ENCODE results near the gene C21orf58.
A peak's percentile ranks its signal among the peaks of the same experiment; 100 is the strongest.

The C21orf58 gene

GRCh38 chr21:46325073-46325912 lies 1.6 kb upstream of the C21orf58 start:
- H3K9me3 ChIP-seq (ENCODE audit: control insufficient read depth in 2 of 2, low read length in 2 of 2) = no peaks in the 10 kb centered on the region
- H3K4me3 ChIP-seq (ENCODE audit: low read length in 2 of 2) = peak overlapping the region; percentile 77 to 85
- H3K36me3 ChIP-seq (ENCODE audit: control insufficient read depth in 2 of 2, insufficient read depth in 2 of 2, low read length in 2 of 2) = peaks cover 5 to 12% of the 10 kb centered on the region in 2 donors
- H3K9ac ChIP-seq (ENCODE audit: low read depth in 1 of 2, low read length in 2 of 2) = peak overlapping the region; percentile 56 to 80
- H3K27ac ChIP-seq (ENCODE audit: low read depth in 2 of 2, low read length in 2 of 2) = peak overlapping the region; percentile 87 to 88
- H3K4me1 ChIP-seq (ENCODE audit: control insufficient read depth in 2 of 2, insufficient read depth in 2 of 2, low read length in 2 of 2) = peaks cover 22 to 24% of the 10 kb centered on the region in 2 donors
- no peaks in the 10 kb centered on the region for H3K27me3 ChIP-seq (ENCODE audit: control insufficient read depth in 2 of 2, insufficient read depth in 2 of 2, low read length in 2 of 2)

- H3K36me3 ChIP-seq (ENCODE audit: control insufficient read depth in 2 of 2, insufficient read depth in 2 of 2, low read length in 2 of 2) = peaks cover 3 to 5% of the 10 kb centered on the region in 2 donors
- peak overlapping the region; percentile 83 to 85 for H3K9ac ChIP-seq (ENCODE audit: low read depth in 1 of 2, low read length in 2 of 2)
- peak overlapping the region; percentile 98 to 99 for H3K27ac ChIP-seq (ENCODE audit: low read depth in 2 of 2, low read length in 2 of 2)
- H3K27me3 ChIP-seq (ENCODE audit: control insufficient read depth in 2 of 2, insufficient read depth in 2 of 2, low read length in 2 of 2) = no peaks in the 10 kb centered on the region
- H3K4me3 ChIP-seq (ENCODE audit: low read length in 2 of 2) = peak overlapping the region; percentile 85 to 91
- H3K9me3 ChIP-seq (ENCODE audit: control insufficient read depth in 2 of 2, low read length in 2 of 2) = no peaks in the 10 kb centered on the region
- H3K4me1 ChIP-seq (ENCODE audit: control insufficient read depth in 2 of 2, insufficient read depth in 2 of 2, low read length in 2 of 2) = peaks cover 22 to 24% of the 10 kb centered on the region in 2 donors
Observed at GRCh38 chr21:46324390-46325072, 861 bp upstream of the C21orf58 start.

GRCh38 chr21:46323227-46323709 lies 402 bp downstream of the C21orf58 start:
- Histone ChIP-seq H3K27me3 (ENCODE audit: control insufficient read depth in 2 of 2, insufficient read depth in 2 of 2, low read length in 2 of 2) (no peaks in the 10 kb centered on the region), H3K9me3 (ENCODE audit: control insufficient read depth in 2 of 2, low read length in 2 of 2) (no peaks in the 10 kb centered on the region), H3K4me1 (ENCODE audit: control insufficient read depth in 2 of 2, insufficient read depth in 2 of 2, low read length in 2 of 2) (peaks cover 24 to 27% of the 10 kb centered on the region in 2 donors), H3K4me3 (ENCODE audit: low read length in 2 of 2) (peak overlapping the region; percentile 82), H3K27ac (ENCODE audit: low read depth in 2 of 2, low read length in 2 of 2) (peak overlapping the region; percentile 55 to 99), H3K36me3 (ENCODE audit: control insufficient read depth in 2 of 2, insufficient read depth in 2 of 2, low read length in 2 of 2) (no peaks in the 10 kb centered on the region), H3K9ac (ENCODE audit: low read depth in 1 of 2, low read length in 2 of 2) (peak overlapping the region; percentile 65 to 72)

GRCh38 chr21:46322351-46323226 lies 1.1 kb downstream of the C21orf58 start:
- peak overlapping the region; percentile 65 to 72 for H3K9ac ChIP-seq (ENCODE audit: low read depth in 1 of 2, low read length in 2 of 2)
- H3K4me1 ChIP-seq (ENCODE audit: control insufficient read depth in 2 of 2, insufficient read depth in 2 of 2, low read length in 2 of 2) = peaks cover 30 to 34% of the 10 kb centered on the region in 2 donors
- peak overlapping the region in 1 of 2 donors; percentile 99 for H3K27ac ChIP-seq (ENCODE audit: low read depth in 2 of 2, low read length in 2 of 2)
- no peaks in the 10 kb centered on the region for H3K9me3 ChIP-seq (ENCODE audit: control insufficient read depth in 2 of 2, low read length in 2 of 2)
- peak overlapping the region; percentile 82 for H3K4me3 ChIP-seq (ENCODE audit: low read length in 2 of 2)
- H3K36me3 ChIP-seq (ENCODE audit: control insufficient read depth in 2 of 2, insufficient read depth in 2 of 2, low read length in 2 of 2) = no peaks in the 10 kb centered on the region
- no peaks in the 10 kb centered on the region for H3K27me3 ChIP-seq (ENCODE audit: control insufficient read depth in 2 of 2, insufficient read depth in 2 of 2, low read length in 2 of 2)

- Histone ChIP-seq H3K9ac (ENCODE audit: low read depth in 1 of 2, low read length in 2 of 2) (no peak overlapping the region), H3K36me3 (ENCODE audit: control insufficient read depth in 2 of 2, insufficient read depth in 2 of 2, low read length in 2 of 2) (no peaks in the 10 kb centered on the region)
Observed at GRCh38 chr21:46320331-46320801, 3.3 kb downstream of the C21orf58 start.

GRCh38 chr21:46319186-46319585 lies 4.5 kb downstream of the C21orf58 start:
- peaks cover 27% of the 10 kb centered on the region in 2 donors for H3K4me1 ChIP-seq (ENCODE audit: control insufficient read depth in 2 of 2, insufficient read depth in 2 of 2, low read length in 2 of 2)

More at GRCh38 chr21:46320331-46320801, 3.3 kb downstream of the C21orf58 start:
- no peak overlapping the region for H3K4me3 ChIP-seq (ENCODE audit: low read length in 2 of 2)
- H3K27me3 ChIP-seq (ENCODE audit: control insufficient read depth in 2 of 2, insufficient read depth in 2 of 2, low read length in 2 of 2) = no peaks in the 10 kb centered on the region
- H3K9me3 ChIP-seq (ENCODE audit: control insufficient read depth in 2 of 2, low read length in 2 of 2) = no peaks in the 10 kb centered on the region
- H3K27ac ChIP-seq (ENCODE audit: low read depth in 2 of 2, low read length in 2 of 2) = no peak overlapping the region
- H3K4me1 ChIP-seq (ENCODE audit: control insufficient read depth in 2 of 2, insufficient read depth in 2 of 2, low read length in 2 of 2) = peaks cover 29 to 30% of the 10 kb centered on the region in 2 donors

GRCh38 chr21:46318464-46318845 lies 5.2 kb downstream of the C21orf58 start:
- H3K9me3 ChIP-seq (ENCODE audit: control insufficient read depth in 2 of 2, low read length in 2 of 2) = no peaks in the 10 kb centered on the region

More at GRCh38 chr21:46319186-46319585, 4.5 kb downstream of the C21orf58 start:
- Histone ChIP-seq H3K9me3 (ENCODE audit: control insufficient read depth in 2 of 2, low read length in 2 of 2) (no peaks in the 10 kb centered on the region), H3K9ac (ENCODE audit: low read depth in 1 of 2, low read length in 2 of 2) (no peak overlapping the region), H3K27ac (ENCODE audit: low read depth in 2 of 2, low read length in 2 of 2) (no peak overlapping the region), H3K27me3 (ENCODE audit: control insufficient read depth in 2 of 2, insufficient read depth in 2 of 2, low read length in 2 of 2) (no peaks in the 10 kb centered on the region), H3K36me3 (ENCODE audit: control insufficient read depth in 2 of 2, insufficient read depth in 2 of 2, low read length in 2 of 2) (no peaks in the 10 kb centered on the region), H3K4me3 (ENCODE audit: low read length in 2 of 2) (no peak overlapping the region)

GRCh38 chr21:46317710-46318463 lies 5.8 kb downstream of the C21orf58 start:
- Histone ChIP-seq H3K4me1 (ENCODE audit: control insufficient read depth in 2 of 2, insufficient read depth in 2 of 2, low read length in 2 of 2) (peaks cover 23 to 24% of the 10 kb centered on the region in 2 donors), H3K36me3 (ENCODE audit: control insufficient read depth in 2 of 2, insufficient read depth in 2 of 2, low read length in 2 of 2) (no peaks in the 10 kb centered on the region), H3K27me3 (ENCODE audit: control insufficient read depth in 2 of 2, insufficient read depth in 2 of 2, low read length in 2 of 2) (no peaks in the 10 kb centered on the region), H3K9me3 (ENCODE audit: control insufficient read depth in 2 of 2, low read length in 2 of 2) (no peaks in the 10 kb centered on the region), H3K27ac (ENCODE audit: low read depth in 2 of 2, low read length in 2 of 2) (no peak overlapping the region), H3K9ac (ENCODE audit: low read depth in 1 of 2, low read length in 2 of 2) (peak overlapping the region in 1 of 2 donors; percentile 27), H3K4me3 (ENCODE audit: low read length in 2 of 2) (peak overlapping the region in 1 of 2 donors; percentile 19)

More at GRCh38 chr21:46318464-46318845, 5.2 kb downstream of the C21orf58 start:
- Histone ChIP-seq H3K4me3 (ENCODE audit: low read length in 2 of 2) (no peak overlapping the region), H3K27ac (ENCODE audit: low read depth in 2 of 2, low read length in 2 of 2) (no peak overlapping the region), H3K36me3 (ENCODE audit: control insufficient read depth in 2 of 2, insufficient read depth in 2 of 2, low read length in 2 of 2) (no peaks in the 10 kb centered on the region), H3K4me1 (ENCODE audit: control insufficient read depth in 2 of 2, insufficient read depth in 2 of 2, low read length in 2 of 2) (peaks cover 27% of the 10 kb centered on the region in 2 donors), H3K9ac (ENCODE audit: low read depth in 1 of 2, low read length in 2 of 2) (no peak overlapping the region), H3K27me3 (ENCODE audit: control insufficient read depth in 2 of 2, insufficient read depth in 2 of 2, low read length in 2 of 2) (no peaks in the 10 kb centered on the region)

All from mucosa of rectum (tissue), 2 donors.